H1 (cell line): ENCODE data around the gene PDLIM4. TPM values are rescaled to one million over a fixed set of nuclear protein-coding genes. Genes with fewer than 3 reads are reported as not detected.
A peak's percentile ranks its signal among the peaks of the same experiment; 100 is the strongest.

Experiments
- BACH1 ChIP-seq: IDR thresholded peaks from 2 replicates; pipeline ENCODE4 v1.6.1; 2012; ENCODE audit warnings: low read length, improper control_type of control experiment
- CREB1 ChIP-seq: IDR thresholded peaks from 2 replicates; pipeline ENCODE4 v1.6.1; 2012; ENCODE audit warnings: inconsistent platforms
- JUND ChIP-seq: IDR thresholded peaks from 2 replicates; pipeline ENCODE4 v1.6.1; 2011; ENCODE audit warnings: mild to moderate bottlenecking, improper control_type of control experiment, low read length
- NANOG ChIP-seq: IDR thresholded peaks from 2 replicates; pipeline ENCODE4 v1.6.1; 2011; ENCODE audit warnings: low read length, low read depth, mild to moderate bottlenecking, inconsistent platforms; ENCODE audit not compliant: insufficient read depth, poor library complexity, severe bottlenecking
- NRF1 ChIP-seq: IDR thresholded peaks from 2 replicates; pipeline ENCODE4 v1.6.1; 2011; ENCODE audit warnings: mild to moderate bottlenecking, low read depth, low read length, improper control_type of control experiment
- PHF8 ChIP-seq: fragments of 200-600 bp; sonication (generic); conservative IDR thresholded peaks from 2 replicates; pipeline ENCODE4 v1.7.1; 2012; ENCODE audit warnings: low read depth, mild to moderate bottlenecking, inconsistent platforms, low read length, moderate library complexity
- RXRA ChIP-seq: IDR thresholded peaks from 2 replicates; pipeline ENCODE4 v1.6.1; 2011; ENCODE audit warnings: low read depth, mild to moderate bottlenecking, low read length, moderate library complexity; ENCODE audit not compliant: insufficient read depth
- SIX5 ChIP-seq: IDR thresholded peaks from 2 replicates; pipeline ENCODE4 v1.6.1; 2011; ENCODE audit warnings: mild to moderate bottlenecking, low read depth, low read length
- SP1 ChIP-seq: IDR thresholded peaks from 2 replicates; pipeline ENCODE4 v1.6.1; 2011; ENCODE audit warnings: low read depth, low read length
- YY1 ChIP-seq: IDR thresholded peaks from 2 replicates; pipeline ENCODE4 v1.6.1; 2011; ENCODE audit warnings: low read depth, mild to moderate bottlenecking, low read length
- polyA plus RNA-seq, 7 experiments: library from polyadenylated mRNA; depleted of rRNA in 3 of 7; stranded (reverse) in 5 of 7; unstranded in 2 of 7; fragments of >200 nt in 5 of 7; fragments of 200-250 nt in 2 of 7; gene quantifications; 1 replicate in 5 of 7; 2 replicates in 1 of 7; 4 replicates in 1 of 7; pipeline versions ENCODE4 v1.2.1 to v1.2.3, GENCODE V29; 2011 to 2013; ENCODE audit warnings: missing spikeins in 2 of 7, mixed read lengths in 2 of 7
- total RNA-seq: library from RNA; stranded (reverse); fragmentation: NEBNext Ultra II Directional; extraction: Animal tissue kit (Norgen Biotek cat#: 25700); gene quantifications from 2 replicates; pipeline ENCODE4 v1.2.1, GENCODE V29; 2021
- TF ChIP-seq, protein P1 (sequence below): IDR thresholded peaks from 2 replicates; pipeline ENCODE4 v1.6.1; 2012; ENCODE audit warnings: low read length, inconsistent platforms

PDLIM4 gene
- total and polyA plus RNA-seq, 2 of the 8 experiments (the other 6 are each of a cell fraction or from before 2014, with no cell fraction given) = 10.7 to 29.1 TPM

DNA sequence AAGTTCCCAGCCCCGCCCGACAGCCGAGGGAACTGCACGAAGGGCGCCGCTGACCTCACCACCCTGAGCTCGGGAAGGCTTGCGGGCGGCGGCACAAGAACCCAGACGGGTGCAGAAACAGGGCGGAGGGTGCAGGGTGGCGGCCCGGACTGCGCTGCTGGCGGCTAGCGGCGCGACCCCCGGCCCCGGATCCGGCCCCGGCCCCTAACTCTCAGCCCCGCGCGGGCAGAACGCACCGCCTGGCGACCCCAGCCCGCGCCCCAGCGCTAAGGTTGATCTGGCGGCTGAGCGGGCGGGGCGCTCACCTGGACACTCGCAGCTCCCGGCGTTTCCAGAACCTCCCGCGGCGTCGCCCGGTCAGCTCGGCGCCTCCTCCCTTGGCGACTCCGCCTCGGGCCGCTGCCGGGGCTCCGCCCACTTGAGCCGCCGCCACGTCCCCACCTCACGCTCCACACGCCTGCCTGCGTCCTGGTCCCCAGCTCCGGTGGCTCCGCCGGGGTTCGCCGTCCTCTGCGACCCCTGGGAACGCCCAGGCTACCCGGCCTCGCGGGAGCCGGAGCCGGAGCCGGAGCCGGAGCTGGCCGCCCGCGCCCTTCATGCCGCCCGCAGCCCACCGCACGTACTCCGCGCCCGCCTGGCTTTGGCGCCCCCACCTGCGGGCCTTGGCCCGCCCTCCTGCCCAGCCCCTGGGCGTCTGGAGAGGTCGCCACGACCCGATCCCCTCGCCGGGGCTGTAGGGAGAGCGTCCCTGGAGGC lies 29.8 kb upstream of the PDLIM4 start, which contains the start of gene P4HA2 (continued):
- no peak for TF ChIP-seq YY1
- TF ChIP-seq NANOG = no peak
- no peak for TF ChIP-seq NRF1
- no peak for TF ChIP-seq BACH1
- TF ChIP-seq RXRA = no peak
- TF ChIP-seq, protein P1, sequence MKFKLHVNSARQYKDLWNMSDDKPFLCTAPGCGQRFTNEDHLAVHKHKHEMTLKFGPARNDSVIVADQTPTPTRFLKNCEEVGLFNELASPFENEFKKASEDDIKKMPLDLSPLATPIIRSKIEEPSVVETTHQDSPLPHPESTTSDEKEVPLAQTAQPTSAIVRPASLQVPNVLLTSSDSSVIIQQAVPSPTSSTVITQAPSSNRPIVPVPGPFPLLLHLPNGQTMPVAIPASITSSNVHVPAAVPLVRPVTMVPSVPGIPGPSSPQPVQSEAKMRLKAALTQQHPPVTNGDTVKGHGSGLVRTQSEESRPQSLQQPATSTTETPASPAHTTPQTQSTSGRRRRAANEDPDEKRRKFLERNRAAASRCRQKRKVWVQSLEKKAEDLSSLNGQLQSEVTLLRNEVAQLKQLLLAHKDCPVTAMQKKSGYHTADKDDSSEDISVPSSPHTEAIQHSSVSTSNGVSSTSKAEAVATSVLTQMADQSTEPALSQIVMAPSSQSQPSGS = no peak
- no peak for TF ChIP-seq JUND
- TF ChIP-seq CREB1 = 0 out of 2 replicates have a peak, but pooled peaks have one; percentile 7
- TF ChIP-seq SP1 = no peak
- TF ChIP-seq PHF8 = peak; percentile 64
- TF ChIP-seq SIX5 = no peak
